Measurements from ENCODE around the gene TTC14.
"Not testable (repeated sequence)": the region's sequence is repeated elsewhere in the genome, so short reads cannot be mapped to it uniquely, and the experiment has no call there.

The TTC14 gene

DNA sequence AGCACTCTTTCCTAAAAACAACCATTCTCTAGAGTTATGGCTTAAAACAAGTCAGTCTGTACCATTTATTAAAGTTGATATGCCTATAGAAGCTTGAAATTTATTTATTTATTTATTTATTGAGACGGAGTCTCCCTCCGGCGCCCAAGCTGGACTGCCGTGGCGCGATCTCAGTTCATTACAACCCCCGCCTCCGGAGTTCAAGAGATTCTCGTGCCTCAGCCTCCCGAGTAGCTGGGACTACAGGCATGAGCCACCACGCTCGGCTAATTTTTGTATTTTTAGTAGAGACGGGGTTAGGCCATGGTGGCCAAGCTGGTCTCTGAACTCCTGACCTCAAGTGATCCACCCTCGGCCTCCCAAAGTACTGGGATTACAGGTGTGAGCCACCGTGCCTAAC lies 1.5 kb upstream of the TTC14 start:
- peaks cover 27% of the 10 kb centered on the region for H3K27me3 ChIP-seq (ENCODE audit: control insufficient read depth, insufficient read depth, low read length)
- H3K36me3 ChIP-seq (ENCODE audit: control insufficient read depth, low read depth, low read length): peaks cover 9% of the 10 kb centered on the region
- H3K4me3 ChIP-seq (ENCODE audit: low read length): no peak overlapping the region
- H3K27ac ChIP-seq (ENCODE audit: low read length): no peak overlapping the region
- no peak overlapping the region for H3K9ac ChIP-seq (ENCODE audit: low read length)
- no peaks in the 10 kb centered on the region for H3K9me3 ChIP-seq (ENCODE audit: control insufficient read depth, low read depth, low read length)
- peaks cover 5% of the 10 kb centered on the region for H3K4me1 ChIP-seq (ENCODE audit: control insufficient read depth, low read depth, low read length)

DNA sequence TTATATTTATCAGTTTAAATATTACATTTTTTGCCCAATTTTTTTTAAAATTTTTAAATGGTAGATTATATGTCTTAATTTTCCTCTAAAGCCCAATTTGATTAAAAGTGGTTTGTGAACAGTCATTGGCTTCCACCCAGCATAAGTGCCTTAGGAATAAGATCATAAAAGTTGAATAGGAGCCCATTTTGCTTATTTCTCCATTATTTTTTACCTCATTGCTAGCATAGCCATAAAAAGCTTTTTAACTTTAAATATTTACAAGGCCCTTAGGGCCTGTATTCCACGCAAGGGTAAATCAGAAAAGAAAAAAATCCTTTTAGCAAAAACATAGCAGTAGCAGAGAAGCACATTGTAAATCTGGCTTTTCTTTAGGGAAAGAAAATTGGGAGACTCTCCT lies 9.0 kb downstream of the TTC14 start:
- H3K9ac ChIP-seq (ENCODE audit: low read length): no peak overlapping the region
- no peaks in the 10 kb centered on the region for H3K27me3 ChIP-seq (ENCODE audit: control insufficient read depth, insufficient read depth, low read length)
- H3K4me1 ChIP-seq (ENCODE audit: control insufficient read depth, low read depth, low read length): no peaks in the 10 kb centered on the region
- H3K9me3 ChIP-seq (ENCODE audit: control insufficient read depth, low read depth, low read length): no peaks in the 10 kb centered on the region
- H3K4me3 ChIP-seq (ENCODE audit: low read length): no peak overlapping the region
- H3K27ac ChIP-seq (ENCODE audit: low read length): no peak overlapping the region
- peaks cover 77% of the 10 kb centered on the region for H3K36me3 ChIP-seq (ENCODE audit: control insufficient read depth, low read depth, low read length)

DNA sequence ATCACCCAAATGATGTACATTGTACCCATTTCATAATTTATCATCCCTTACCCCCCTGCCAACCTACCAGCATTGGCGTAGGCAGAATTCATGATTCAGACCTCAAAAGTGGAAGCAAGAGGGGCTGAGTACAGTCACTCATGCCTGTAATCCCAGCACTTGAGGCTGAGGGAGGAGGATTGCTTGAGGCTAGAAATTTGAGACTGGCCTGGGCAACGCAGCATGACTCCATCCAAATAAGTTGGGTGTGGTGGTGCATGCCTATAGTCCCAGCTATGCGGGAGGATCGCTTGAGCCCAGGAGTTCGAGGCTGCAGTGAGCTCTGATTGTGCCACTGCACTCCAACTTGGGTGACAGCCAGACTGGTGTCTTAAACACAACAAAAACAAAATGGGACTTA lies 10.4 kb downstream of the TTC14 start:
- Histone ChIP-seq H3K36me3 (ENCODE audit: control insufficient read depth, low read depth, low read length) (peaks cover 63% of the 10 kb centered on the region), H3K27me3 (ENCODE audit: control insufficient read depth, insufficient read depth, low read length) (no peaks in the 10 kb centered on the region), H3K4me3 (ENCODE audit: low read length) (no peak overlapping the region), H3K9me3 (ENCODE audit: control insufficient read depth, low read depth, low read length) (no peaks in the 10 kb centered on the region), H3K4me1 (ENCODE audit: control insufficient read depth, low read depth, low read length) (no peaks in the 10 kb centered on the region), H3K27ac (ENCODE audit: low read length) (no peak overlapping the region), H3K9ac (ENCODE audit: low read length) (no peak overlapping the region)

DNA sequence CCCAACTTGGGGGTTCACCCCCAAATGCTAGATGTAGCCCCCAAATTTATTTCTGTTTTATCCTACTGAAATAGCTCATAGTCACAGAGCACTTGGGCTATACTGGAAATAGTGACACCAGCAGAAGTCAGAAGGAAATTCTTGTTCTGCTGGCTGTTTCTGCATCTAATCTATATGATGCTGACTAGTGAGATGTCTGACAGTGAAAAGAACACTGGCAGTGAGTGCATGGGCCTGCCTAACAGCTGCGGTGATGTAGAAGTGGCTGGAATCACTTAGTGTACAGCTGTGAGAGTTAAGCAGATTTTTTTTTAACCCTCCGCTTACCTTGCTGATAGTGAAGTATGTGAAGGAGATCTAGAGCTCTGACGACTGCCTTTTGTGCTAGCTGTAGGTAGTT lies 14.0 kb downstream of the TTC14 start:
- Histone ChIP-seq H3K4me1 (ENCODE audit: control insufficient read depth, low read depth, low read length) (no peaks in the 10 kb centered on the region), H3K27me3 (ENCODE audit: control insufficient read depth, insufficient read depth, low read length) (no peaks in the 10 kb centered on the region), H3K27ac (ENCODE audit: low read length) (no peak overlapping the region), H3K9me3 (ENCODE audit: control insufficient read depth, low read depth, low read length) (no peaks in the 10 kb centered on the region), H3K9ac (ENCODE audit: low read length) (no peak overlapping the region), H3K4me3 (ENCODE audit: low read length) (no peak overlapping the region), H3K36me3 (ENCODE audit: control insufficient read depth, low read depth, low read length) (peaks cover 29% of the 10 kb centered on the region)

DNA sequence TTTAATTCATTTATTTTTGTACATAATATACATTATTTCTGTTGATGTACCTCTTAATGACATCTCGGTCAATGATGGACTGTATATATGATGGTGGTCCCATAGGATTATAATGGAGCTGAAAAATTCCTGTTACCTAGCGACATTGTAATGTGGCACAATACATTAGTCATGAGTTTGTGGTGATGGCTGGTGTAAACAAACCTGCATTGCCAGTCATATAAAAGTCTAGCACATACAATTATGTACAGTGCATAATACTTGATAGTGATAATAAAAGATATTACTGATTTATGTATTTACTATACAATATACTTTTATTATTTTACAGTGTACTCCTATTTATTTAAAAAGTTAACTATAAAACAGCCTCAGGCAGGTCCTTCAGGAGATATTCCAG lies 15.1 kb downstream of the TTC14 start:
- Histone ChIP-seq H3K36me3 (ENCODE audit: control insufficient read depth, low read depth, low read length) (peaks cover 19% of the 10 kb centered on the region), H3K27ac (ENCODE audit: low read length) (no peak overlapping the region), H3K9ac (ENCODE audit: low read length) (no peak overlapping the region)

DNA sequence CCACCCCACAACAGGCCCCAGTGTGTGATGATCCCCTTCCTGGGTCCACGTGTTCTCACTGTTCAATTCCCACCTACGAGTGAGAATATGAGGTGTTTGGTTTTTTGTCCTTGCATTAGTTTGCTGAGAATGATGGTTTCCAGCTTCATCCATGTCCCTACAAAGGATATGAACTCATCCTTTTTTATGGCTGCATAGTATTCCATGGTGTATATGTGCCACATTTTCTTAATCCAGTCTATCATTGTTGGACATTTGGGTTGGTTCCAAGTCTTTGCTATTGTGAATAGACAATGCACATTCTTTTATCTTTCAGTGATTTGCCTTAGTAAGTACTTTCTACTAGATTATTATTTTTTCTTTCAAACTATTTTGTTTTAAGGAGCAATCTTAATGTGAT lies 16.6 kb downstream of the TTC14 start:
- H3K4me1 ChIP-seq (ENCODE audit: control insufficient read depth, low read depth, low read length); H3K9me3 ChIP-seq (ENCODE audit: control insufficient read depth, low read depth, low read length); H3K27me3 ChIP-seq (ENCODE audit: control insufficient read depth, insufficient read depth, low read length); H3K4me3 ChIP-seq (ENCODE audit: low read length); H3K9ac ChIP-seq (ENCODE audit: low read length); H3K36me3 ChIP-seq (ENCODE audit: control insufficient read depth, low read depth, low read length); H3K27ac ChIP-seq (ENCODE audit: low read length): not testable (repeated sequence)

More for the DNA sequence above, 15.1 kb downstream of the TTC14 start:
- Histone ChIP-seq H3K4me3 (ENCODE audit: low read length) (no peak overlapping the region), H3K9me3 (ENCODE audit: control insufficient read depth, low read depth, low read length) (no peaks in the 10 kb centered on the region), H3K4me1 (ENCODE audit: control insufficient read depth, low read depth, low read length) (no peaks in the 10 kb centered on the region), H3K27me3 (ENCODE audit: control insufficient read depth, insufficient read depth, low read length) (no peaks in the 10 kb centered on the region)

DNA sequence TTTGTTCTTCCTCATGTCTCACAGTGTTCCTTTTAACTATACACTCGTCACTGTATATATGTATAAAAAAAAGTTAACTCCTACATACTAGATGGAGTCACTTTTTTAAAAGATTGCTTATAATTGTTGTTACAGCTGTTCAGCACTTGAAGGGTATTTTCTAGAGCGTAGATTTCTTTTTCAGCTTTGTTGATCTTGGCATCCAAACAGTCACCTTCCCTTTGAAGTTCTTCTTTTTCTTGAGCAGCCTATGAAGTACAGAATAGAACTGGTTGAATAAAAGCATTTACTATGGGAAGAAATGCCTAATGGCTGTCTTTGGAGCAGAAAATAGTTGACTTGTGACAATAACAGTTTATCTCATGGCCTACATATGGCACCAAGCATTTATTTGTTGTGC lies 17.8 kb downstream of the TTC14 start:
- H3K27ac ChIP-seq (ENCODE audit: low read length): no peak overlapping the region
- H3K4me3 ChIP-seq (ENCODE audit: low read length): no peak overlapping the region
- H3K4me1 ChIP-seq (ENCODE audit: control insufficient read depth, low read depth, low read length): no peaks in the 10 kb centered on the region
- H3K9ac ChIP-seq (ENCODE audit: low read length): no peak overlapping the region
- H3K27me3 ChIP-seq (ENCODE audit: control insufficient read depth, insufficient read depth, low read length): no peaks in the 10 kb centered on the region
- no peaks in the 10 kb centered on the region for H3K9me3 ChIP-seq (ENCODE audit: control insufficient read depth, low read depth, low read length)
- H3K36me3 ChIP-seq (ENCODE audit: control insufficient read depth, low read depth, low read length): no peaks in the 10 kb centered on the region

DNA sequence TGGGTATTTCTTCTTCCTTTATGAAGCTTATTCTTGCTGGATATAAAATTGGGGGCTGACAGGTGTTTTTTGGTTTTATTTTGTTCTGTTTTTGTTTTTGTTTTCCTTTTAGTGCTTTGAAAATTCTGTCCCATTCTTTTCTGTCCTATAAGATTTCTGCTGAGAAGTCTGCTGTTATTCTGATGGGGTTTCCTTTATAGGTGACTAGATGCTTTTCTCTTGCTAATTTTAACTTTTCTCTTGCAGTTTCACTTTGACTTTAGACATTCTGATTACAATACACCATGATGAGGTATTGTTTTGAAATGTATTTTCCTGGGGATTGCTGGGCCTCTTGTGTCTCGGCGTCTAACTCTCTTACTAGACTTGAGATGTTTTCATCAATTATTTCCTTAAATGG lies 22.8 kb downstream of the TTC14 start:
- H3K27ac ChIP-seq (ENCODE audit: low read length): no peak overlapping the region
- H3K36me3 ChIP-seq (ENCODE audit: control insufficient read depth, low read depth, low read length): no peaks in the 10 kb centered on the region
- no peak overlapping the region for H3K9ac ChIP-seq (ENCODE audit: low read length)
- H3K4me1 ChIP-seq (ENCODE audit: control insufficient read depth, low read depth, low read length): no peaks in the 10 kb centered on the region
- no peaks in the 10 kb centered on the region for H3K27me3 ChIP-seq (ENCODE audit: control insufficient read depth, insufficient read depth, low read length)
- H3K9me3 ChIP-seq (ENCODE audit: control insufficient read depth, low read depth, low read length): no peaks in the 10 kb centered on the region
- no peak overlapping the region for H3K4me3 ChIP-seq (ENCODE audit: low read length)

DNA sequence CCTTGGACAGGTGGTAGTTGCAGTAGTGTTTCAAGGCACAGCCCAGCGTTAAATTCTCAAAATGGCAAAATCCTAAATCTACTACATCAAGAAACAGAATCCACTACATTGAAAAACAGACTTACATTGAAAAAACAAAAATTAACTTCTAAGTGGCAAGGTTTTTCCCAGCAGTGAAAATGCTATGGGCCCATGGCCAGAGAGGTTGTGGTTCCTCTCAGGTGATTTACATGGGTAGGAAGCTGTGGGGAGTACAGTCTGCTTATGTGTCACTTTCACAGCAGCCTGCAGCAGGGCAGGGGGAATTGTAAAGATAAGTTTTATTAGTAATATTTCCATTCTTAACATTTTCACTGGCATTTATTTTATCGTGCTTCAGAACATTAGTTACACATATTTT lies 24.9 kb downstream of the TTC14 start:
- Histone ChIP-seq H3K27ac (ENCODE audit: low read length) (no peak overlapping the region), H3K9ac (ENCODE audit: low read length) (no peak overlapping the region), H3K4me3 (ENCODE audit: low read length) (no peak overlapping the region), H3K4me1 (ENCODE audit: control insufficient read depth, low read depth, low read length) (no peaks in the 10 kb centered on the region), H3K9me3 (ENCODE audit: control insufficient read depth, low read depth, low read length) (no peaks in the 10 kb centered on the region), H3K27me3 (ENCODE audit: control insufficient read depth, insufficient read depth, low read length) (no peaks in the 10 kb centered on the region), H3K36me3 (ENCODE audit: control insufficient read depth, low read depth, low read length) (no peaks in the 10 kb centered on the region)

DNA sequence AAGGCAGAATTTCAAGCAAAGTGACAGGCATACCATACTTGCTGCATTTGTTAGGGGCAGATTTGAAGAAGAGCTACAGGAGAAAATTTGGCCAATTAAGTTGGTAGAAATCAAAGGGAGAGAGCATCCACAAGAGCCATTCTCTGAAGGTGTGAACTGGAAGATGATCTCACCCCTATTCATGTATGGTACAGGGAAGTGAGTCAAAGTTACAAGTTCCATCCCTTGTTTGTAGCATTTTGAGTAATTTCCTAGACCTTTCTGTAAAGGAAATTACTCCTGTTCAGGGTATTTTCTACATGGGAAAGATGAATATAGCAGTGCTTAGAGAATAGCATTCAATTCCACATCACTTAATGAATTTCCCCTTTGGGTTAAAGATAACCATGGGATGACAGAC lies 28.4 kb downstream of the TTC14 start:
- Histone ChIP-seq H3K27me3 (ENCODE audit: control insufficient read depth, insufficient read depth, low read length) (no peaks in the 10 kb centered on the region), H3K27ac (ENCODE audit: low read length) (no peak overlapping the region), H3K9ac (ENCODE audit: low read length) (no peak overlapping the region), H3K9me3 (ENCODE audit: control insufficient read depth, low read depth, low read length) (no peaks in the 10 kb centered on the region), H3K4me3 (ENCODE audit: low read length) (no peak overlapping the region), H3K4me1 (ENCODE audit: control insufficient read depth, low read depth, low read length) (no peaks in the 10 kb centered on the region), H3K36me3 (ENCODE audit: control insufficient read depth, low read depth, low read length) (no peaks in the 10 kb centered on the region)

DNA sequence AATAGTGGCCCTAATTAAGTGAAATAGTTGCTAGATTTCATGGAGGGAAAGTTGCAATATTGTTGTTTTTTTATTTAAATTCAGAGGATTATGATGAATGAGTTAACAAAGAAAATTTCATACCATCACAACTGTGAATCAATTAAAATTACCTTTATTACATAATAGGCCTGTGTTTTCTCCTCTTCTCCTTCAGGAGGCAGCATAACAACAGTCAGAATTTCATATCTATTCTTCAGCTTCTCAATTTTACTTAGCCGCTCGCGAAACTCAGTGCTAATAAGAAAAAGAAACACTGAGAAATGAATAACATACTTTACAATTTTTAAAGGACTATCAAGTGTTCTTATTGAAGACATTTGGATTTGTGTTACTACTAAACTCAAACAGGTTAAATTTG lies 29.4 kb downstream of the TTC14 start:
- H3K4me3 ChIP-seq (ENCODE audit: low read length): no peak overlapping the region
- no peak overlapping the region for H3K9ac ChIP-seq (ENCODE audit: low read length)

DNA sequence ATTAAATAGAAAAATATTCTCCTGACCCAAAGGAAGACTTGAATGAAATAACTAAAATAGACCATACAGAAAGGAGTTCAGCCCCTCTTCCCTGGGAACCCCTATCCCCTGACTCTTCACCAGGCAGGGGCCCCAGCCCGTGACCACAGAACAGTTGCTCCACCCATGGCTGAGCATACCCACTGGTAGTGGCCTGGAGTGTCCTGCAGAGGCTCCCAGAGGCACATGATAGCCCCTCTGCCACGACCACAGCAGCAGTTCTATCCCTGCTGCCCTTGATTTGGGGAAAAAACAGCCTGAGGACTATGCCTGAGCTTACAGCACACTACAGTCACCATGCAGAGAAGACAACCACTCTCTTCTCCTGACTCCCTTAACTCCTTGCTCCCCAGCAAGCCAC lies 31.8 kb downstream of the TTC14 start:
- no peak overlapping the region for H3K27ac ChIP-seq (ENCODE audit: low read length)
- no peaks in the 10 kb centered on the region for H3K36me3 ChIP-seq (ENCODE audit: control insufficient read depth, low read depth, low read length)
- no peak overlapping the region for H3K9ac ChIP-seq (ENCODE audit: low read length)
- no peak overlapping the region for H3K4me3 ChIP-seq (ENCODE audit: low read length)
- H3K27me3 ChIP-seq (ENCODE audit: control insufficient read depth, insufficient read depth, low read length): no peaks in the 10 kb centered on the region
- H3K9me3 ChIP-seq (ENCODE audit: control insufficient read depth, low read depth, low read length): no peaks in the 10 kb centered on the region
- no peaks in the 10 kb centered on the region for H3K4me1 ChIP-seq (ENCODE audit: control insufficient read depth, low read depth, low read length)

More for the DNA sequence above, 29.4 kb downstream of the TTC14 start:
- H3K36me3 ChIP-seq (ENCODE audit: control insufficient read depth, low read depth, low read length): no peaks in the 10 kb centered on the region
- no peak overlapping the region for H3K27ac ChIP-seq (ENCODE audit: low read length)
- no peaks in the 10 kb centered on the region for H3K4me1 ChIP-seq (ENCODE audit: control insufficient read depth, low read depth, low read length)
- H3K27me3 ChIP-seq (ENCODE audit: control insufficient read depth, insufficient read depth, low read length): no peaks in the 10 kb centered on the region
- H3K9me3 ChIP-seq (ENCODE audit: control insufficient read depth, low read depth, low read length): no peaks in the 10 kb centered on the region

Data from iPS-18a (cell line).